Liver (tissue), 3 donors: ENCODE measurements around the gene PHF2.

ENCODE experiments used
- CTCF ChIP-seq: fragments of 150-350 bp; IDR thresholded peaks from 2 replicates; pipeline ENCODE4 v1.5.1; 2017; ENCODE audit warnings: improper control_type of control experiment, low read depth, low read length; ENCODE audit not compliant: missing input control
- EGR1 ChIP-seq, 2 donors: IDR thresholded peaks; 2 replicates each; pipeline ENCODE4 v1.6.1; 2016 to 2018; ENCODE audit warnings: antibody characterized with exemption in 2 of 2, low read depth in 2 of 2
- FOXA1 ChIP-seq: IDR thresholded peaks from 2 replicates; pipeline ENCODE4 v1.6.1; 2016; ENCODE audit warnings: antibody characterized with exemption
- REST ChIP-seq: IDR thresholded peaks from 2 replicates; pipeline ENCODE4 v1.6.1; 2016; ENCODE audit warnings: antibody characterized with exemption, mild to moderate bottlenecking
- TAF1 ChIP-seq: conservative IDR thresholded peaks from 2 replicates; pipeline ENCODE4 v1.6.1; 2016; ENCODE audit warnings: antibody characterized with exemption, mild to moderate bottlenecking
- ZBTB33 ChIP-seq: IDR thresholded peaks from 2 replicates; pipeline ENCODE4 v1.6.1; 2016; ENCODE audit warnings: antibody characterized with exemption
- donor health status: healthy.
- donor health status: healthy.

- no peak for TF ChIP-seq CTCF
- no peak for TF ChIP-seq ZBTB33
- TF ChIP-seq FOXA1: no peak
- no peak for TF ChIP-seq REST
- TF ChIP-seq EGR1 (IDR thresholded peaks at IDR 0.05; ENCODE audit: low read depth in 2 of 2): no peak
- TF ChIP-seq TAF1: no peak
Observed at GRCh38 chr9:93585695-93586094, 9.3 kb downstream of the PHF2 start.
